Upper lobe of right lung (tissue), 1 donor: ENCODE results near the gene CEMIP2. TPM values are rescaled to one million over a fixed set of nuclear protein-coding genes. Genes with fewer than 3 reads are reported as not detected.

Experiments
- ATAC-seq: fragments of 200-7000 bp; cut with Tn5 transposase; one replicate; pipeline ENCODE4 v1.9.1; 2020; ENCODE audit warnings: mild to moderate bottlenecking, moderate library complexity
- DNase-seq: peaks from one replicate; pipeline ENCODE4 v3.0.0-alpha.2; 2020
- H3K27ac ChIP-seq: fragments of 200-600 bp; one replicate; pipeline ENCODE4 v1.8.0; 2022
- H3K27me3 ChIP-seq: fragments of 200-600 bp; one replicate; pipeline ENCODE4 v1.8.0; 2022; ENCODE audit warnings: mild to moderate bottlenecking
- H3K36me3 ChIP-seq: fragments of 200-600 bp; one replicate; pipeline ENCODE4 v1.8.0; 2022
- H3K4me1 ChIP-seq: fragments of 200-600 bp; one replicate; pipeline ENCODE4 v1.8.0; 2022
- H3K4me3 ChIP-seq: fragments of 200-600 bp; one replicate; pipeline ENCODE4 v1.8.0; 2022; ENCODE audit warnings: mild to moderate bottlenecking
- H3K9me3 ChIP-seq: fragments of 200-600 bp; one replicate; pipeline ENCODE4 v1.8.0; 2022
- intact Hi-C: fragments of 100-400 bp; cut with DNase I; formaldehyde crosslinking; loops from one replicate; pipeline ENCODE4 v1.11.0; 2022
- total RNA-seq: library from RNA; stranded (reverse); fragmentation: NEBNext Ultra II Directional; extraction: Animal tissue kit (Norgen Biotek cat#: 25700); gene quantifications from one replicate; pipeline ENCODE4 v1.2.1, GENCODE V29; 2021
- TF ChIP-seq, protein P1 (sequence below): fragments of 200-600 bp; IDR thresholded peaks from one replicate; pipeline ENCODE4 v1.8.0; 2022; ENCODE audit warnings: antibody characterized with exemption
- donor health status: DM: no; HTN: yes; CAD: no; lungs with severe emphysema.

CEMIP2 gene
- total RNA-seq, 1 donor from 2014 or later, result 219 TPM

DNA sequence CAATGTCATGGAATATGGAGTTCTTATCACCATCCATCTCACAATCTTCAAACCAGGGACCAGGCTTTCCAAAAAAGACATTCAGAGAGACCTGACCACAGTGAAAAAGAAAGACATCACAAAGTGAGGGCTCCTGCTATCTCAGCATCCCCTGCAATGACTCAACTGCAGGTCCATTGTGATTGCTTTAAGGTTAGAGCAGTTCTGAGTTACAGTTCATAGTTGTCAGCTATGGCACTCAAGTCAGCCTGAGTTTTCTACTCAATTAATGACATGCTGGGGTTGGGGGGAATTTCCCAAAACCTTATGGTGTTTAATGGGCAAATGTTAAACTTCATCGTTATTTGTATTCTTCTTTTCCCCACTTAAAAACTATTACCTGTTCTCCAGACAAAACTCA is 58.9 kb downstream of the CEMIP2 start:
- intact Hi-C loops, result no loop called here
- Histone ChIP-seq H3K9me3 (no peaks in the 10 kb centered on the region), H3K4me3 (no peak overlapping the region), H3K27ac (no peak overlapping the region), H3K27me3 (no peaks in the 10 kb centered on the region), H3K36me3 (peaks cover 97% of the 10 kb centered on the region), H3K4me1 (no peaks in the 10 kb centered on the region)
- DNase-seq, result no peak
- TF ChIP-seq, protein P1, sequence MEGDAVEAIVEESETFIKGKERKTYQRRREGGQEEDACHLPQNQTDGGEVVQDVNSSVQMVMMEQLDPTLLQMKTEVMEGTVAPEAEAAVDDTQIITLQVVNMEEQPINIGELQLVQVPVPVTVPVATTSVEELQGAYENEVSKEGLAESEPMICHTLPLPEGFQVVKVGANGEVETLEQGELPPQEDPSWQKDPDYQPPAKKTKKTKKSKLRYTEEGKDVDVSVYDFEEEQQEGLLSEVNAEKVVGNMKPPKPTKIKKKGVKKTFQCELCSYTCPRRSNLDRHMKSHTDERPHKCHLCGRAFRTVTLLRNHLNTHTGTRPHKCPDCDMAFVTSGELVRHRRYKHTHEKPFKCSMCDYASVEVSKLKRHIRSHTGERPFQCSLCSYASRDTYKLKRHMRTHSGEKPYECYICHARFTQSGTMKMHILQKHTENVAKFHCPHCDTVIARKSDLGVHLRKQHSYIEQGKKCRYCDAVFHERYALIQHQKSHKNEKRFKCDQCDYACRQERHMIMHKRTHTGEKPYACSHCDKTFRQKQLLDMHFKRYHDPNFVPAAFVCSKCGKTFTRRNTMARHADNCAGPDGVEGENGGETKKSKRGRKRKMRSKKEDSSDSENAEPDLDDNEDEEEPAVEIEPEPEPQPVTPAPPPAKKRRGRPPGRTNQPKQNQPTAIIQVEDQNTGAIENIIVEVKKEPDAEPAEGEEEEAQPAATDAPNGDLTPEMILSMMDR, result no peak
- no peak for ATAC-seq

DNA sequence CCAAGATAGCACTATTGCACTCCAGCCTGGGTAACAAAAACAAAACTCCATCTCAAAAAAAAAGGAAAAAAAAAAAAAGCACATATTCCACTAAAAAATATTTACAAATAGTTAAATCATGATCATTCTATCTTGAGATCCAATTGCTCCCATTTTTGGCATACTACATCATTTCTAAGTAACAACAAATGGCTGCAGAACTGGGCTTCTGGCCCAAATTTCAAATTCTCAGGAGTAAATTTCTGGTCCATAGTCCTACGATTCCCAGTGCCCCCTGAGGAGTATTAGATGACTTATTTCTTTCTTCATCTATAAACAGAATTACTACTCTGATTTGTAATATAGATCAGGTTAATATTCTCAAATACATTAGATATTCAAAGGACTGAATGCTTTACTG is 62.1 kb downstream of the CEMIP2 start:
- intact Hi-C loops, result no loop called here
- H3K27me3 ChIP-seq, result no peaks in the 10 kb centered on the region

GRCh38 chr9:71704796-71705195 is 63.5 kb downstream of the CEMIP2 start:
- Histone ChIP-seq H3K27ac (no peak overlapping the region), H3K36me3 (peaks cover 96% of the 10 kb centered on the region), H3K27me3 (no peaks in the 10 kb centered on the region), H3K9me3 (no peaks in the 10 kb centered on the region), H3K4me1 (no peaks in the 10 kb centered on the region), H3K4me3 (no peak overlapping the region)
- intact Hi-C loops, result no loop called here
- ATAC-seq, result no peak
- TF ChIP-seq, protein P1, result no peak
- DNase-seq, result no peak

More for the DNA sequence above, 62.1 kb downstream of the CEMIP2 start:
- no peak overlapping the region for H3K4me3 ChIP-seq
- no peaks in the 10 kb centered on the region for H3K4me1 ChIP-seq
- H3K9me3 ChIP-seq, result no peaks in the 10 kb centered on the region
- TF ChIP-seq, protein P1, result no peak
- ATAC-seq (no peak), DNase-seq (no peak)
- H3K36me3 ChIP-seq, result peaks cover 96% of the 10 kb centered on the region
- no peak overlapping the region for H3K27ac ChIP-seq

- Histone ChIP-seq H3K27me3 (no peaks in the 10 kb centered on the region), H3K27ac (no peak overlapping the region), H3K4me3 (no peak overlapping the region), H3K4me1 (no peaks in the 10 kb centered on the region), H3K36me3 (peaks cover 97% of the 10 kb centered on the region), H3K9me3 (no peaks in the 10 kb centered on the region)
- DNase-seq (no peak), ATAC-seq (no peak)
- TF ChIP-seq, protein P1, result no peak
- intact Hi-C loops, result no loop called here
Measured at GRCh38 chr9:71703172-71703872, 65.0 kb downstream of the CEMIP2 start.

DNA sequence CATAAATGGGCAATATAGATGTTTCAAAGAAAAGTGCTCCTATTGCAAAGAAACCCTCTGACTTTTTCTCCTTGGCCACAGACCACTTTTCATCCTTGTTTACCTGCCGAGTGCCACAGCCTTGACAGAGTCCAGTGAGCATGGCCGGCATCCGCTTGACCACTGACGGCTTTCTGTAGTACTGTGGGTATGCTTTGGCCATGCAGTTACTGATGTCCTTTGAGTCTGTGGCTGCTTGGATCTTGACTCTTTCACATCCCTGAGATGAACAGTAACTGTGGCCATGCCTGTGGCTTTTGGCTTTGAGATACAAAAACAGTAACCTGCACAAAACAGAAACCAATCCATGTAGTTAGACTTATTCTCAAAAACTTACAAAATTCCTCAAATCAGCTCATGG is 70.4 kb downstream of the CEMIP2 start:
- ATAC-seq, result no peak
- intact Hi-C loops, result loop anchor here (10.0 kb wide), 1 partner anchor 93 kb away; no protein-coding TSS in a partner anchor

More for the DNA sequence above, 70.4 kb downstream of the CEMIP2 start:
- Histone ChIP-seq H3K27me3 (no peaks in the 10 kb centered on the region), H3K27ac (no peak overlapping the region), H3K36me3 (peaks cover 99% of the 10 kb centered on the region), H3K9me3 (no peaks in the 10 kb centered on the region), H3K4me3 (no peak overlapping the region), H3K4me1 (no peaks in the 10 kb centered on the region)
- DNase-seq, result no peak
- TF ChIP-seq, protein P1, result no peak
